Adrenal gland (tissue), 5 donors: Measurements from ENCODE around the gene SLC39A9.

Experiments
- POLR2A ChIP-seq, 2 donors: fragments of 450-650 bp; IDR thresholded peaks; one replicate each; pipeline ENCODE4 v1.6.1; 2017; ENCODE audit warnings: antibody characterized with exemption in 2 of 2, mild to moderate bottlenecking in 2 of 2, moderate library complexity in 1 of 2
- TF ChIP-seq, protein P1 (sequence below), 6 experiments: fragments of 450-650 bp in 4 of 6; fragments of 200-600 bp in 2 of 6; sonication (generic) in 1 of 6; IDR thresholded peaks; 1 replicate in 5 of 6; 2 replicates in 1 of 6; pipeline versions ENCODE4 v1.5.1 to v1.8.0; 2016 to 2021; ENCODE audit warnings: antibody characterized with exemption in 6 of 6, mild to moderate bottlenecking in 2 of 6, moderate library complexity in 1 of 6
- donor health status: DM: no; HTN: no; CAD: no.

DNA sequence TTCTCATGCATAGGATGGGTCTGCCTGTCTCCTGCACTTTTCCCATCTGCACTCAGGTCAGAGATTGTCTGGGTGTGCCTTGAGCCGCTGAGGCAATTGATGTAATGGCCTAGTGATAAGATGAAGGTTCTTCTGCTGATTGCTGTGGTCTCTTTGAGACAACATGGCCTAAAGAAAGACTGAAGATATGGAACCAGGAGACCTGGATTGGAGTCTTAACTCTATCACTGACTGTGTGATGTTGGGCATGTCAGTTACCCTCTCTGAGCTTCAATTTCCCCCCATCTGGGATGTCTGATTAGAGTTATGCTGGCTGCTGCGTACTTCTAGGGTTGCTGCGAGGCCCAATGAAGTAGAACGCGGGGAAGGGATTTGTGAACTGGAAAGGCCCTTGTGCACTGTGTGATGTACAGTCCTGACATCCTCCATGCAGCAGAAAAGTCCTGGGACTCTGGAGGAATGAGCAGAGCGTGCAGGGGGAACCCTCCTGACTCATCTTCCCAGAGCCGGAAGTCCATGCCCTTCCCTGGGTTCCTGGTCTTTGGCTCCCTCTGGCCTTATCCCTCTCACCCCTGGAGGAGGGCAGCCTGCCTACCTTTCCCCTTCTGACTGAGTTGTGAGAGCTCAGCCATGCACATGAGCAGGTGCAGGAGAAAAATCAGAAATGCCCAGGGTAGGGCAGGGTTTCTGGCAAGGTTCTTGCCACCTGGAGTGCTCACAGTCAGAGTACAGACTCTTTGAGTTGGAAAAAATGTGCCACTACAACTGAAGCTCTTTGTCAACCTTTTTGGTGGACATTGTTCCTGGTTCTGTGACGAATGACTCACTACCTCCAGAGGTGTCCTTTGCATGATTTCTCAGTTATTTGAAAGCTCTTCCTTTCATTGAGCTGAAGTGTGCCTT lies 107.1 kb downstream of the SLC39A9 start:
- TF ChIP-seq, protein P1, sequence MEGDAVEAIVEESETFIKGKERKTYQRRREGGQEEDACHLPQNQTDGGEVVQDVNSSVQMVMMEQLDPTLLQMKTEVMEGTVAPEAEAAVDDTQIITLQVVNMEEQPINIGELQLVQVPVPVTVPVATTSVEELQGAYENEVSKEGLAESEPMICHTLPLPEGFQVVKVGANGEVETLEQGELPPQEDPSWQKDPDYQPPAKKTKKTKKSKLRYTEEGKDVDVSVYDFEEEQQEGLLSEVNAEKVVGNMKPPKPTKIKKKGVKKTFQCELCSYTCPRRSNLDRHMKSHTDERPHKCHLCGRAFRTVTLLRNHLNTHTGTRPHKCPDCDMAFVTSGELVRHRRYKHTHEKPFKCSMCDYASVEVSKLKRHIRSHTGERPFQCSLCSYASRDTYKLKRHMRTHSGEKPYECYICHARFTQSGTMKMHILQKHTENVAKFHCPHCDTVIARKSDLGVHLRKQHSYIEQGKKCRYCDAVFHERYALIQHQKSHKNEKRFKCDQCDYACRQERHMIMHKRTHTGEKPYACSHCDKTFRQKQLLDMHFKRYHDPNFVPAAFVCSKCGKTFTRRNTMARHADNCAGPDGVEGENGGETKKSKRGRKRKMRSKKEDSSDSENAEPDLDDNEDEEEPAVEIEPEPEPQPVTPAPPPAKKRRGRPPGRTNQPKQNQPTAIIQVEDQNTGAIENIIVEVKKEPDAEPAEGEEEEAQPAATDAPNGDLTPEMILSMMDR (IDR thresholded peaks at IDR 0.05) = no peak
- no peak for TF ChIP-seq POLR2A (IDR thresholded peaks at IDR 0.05)
